PC-9 (cell line): ENCODE measurements around the gene FAM200B.

Experiments used
- CTCF ChIP-seq: fragments of 200-600 bp; sonication (generic); conservative IDR thresholded peaks from 2 replicates; pipeline ENCODE4 v1.6.1; 2017; ENCODE audit warnings: mixed run types, antibody characterized with exemption, mild to moderate bottlenecking, moderate library complexity
- EZH2 ChIP-seq: fragments of 200-600 bp; sonication (generic); IDR thresholded peaks from 2 replicates; pipeline ENCODE4 v1.8.0; 2017; ENCODE audit warnings: antibody characterized with exemption, low read depth

GRCh38 chr4:15658136-15658770, 23.4 kb upstream of the FAM200B start:
- TF ChIP-seq CTCF (no peak), EZH2 (no peak)
